ENCODE data around the gene HMGCL.

DNA sequence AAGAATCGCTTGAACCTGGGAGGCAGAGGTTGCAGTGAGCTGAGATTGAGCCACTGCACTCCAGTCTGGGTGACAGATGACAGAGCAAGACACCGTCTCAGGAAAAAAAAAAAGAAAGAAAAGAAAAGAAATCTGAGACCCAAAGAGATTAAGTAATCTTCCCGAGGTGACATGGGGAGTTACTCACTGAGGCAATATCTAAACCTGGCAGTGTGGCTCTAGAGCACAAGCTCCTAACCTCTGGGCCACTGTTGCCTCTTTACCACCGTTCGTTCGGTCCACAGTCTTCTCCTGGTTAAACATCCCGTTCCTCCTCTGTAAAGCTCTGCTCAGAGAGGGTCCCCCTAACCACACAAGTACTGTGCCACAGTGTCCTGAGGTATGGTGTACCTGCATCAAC lies 1.5 kb downstream of the HMGCL start:
- TF ChIP-seq EZH2 (IDR thresholded peaks at IDR 0.05) (no peak), FOXP2 (optimal IDR thresholded peaks at IDR 0.05; ENCODE audit: control extremely low read depth, extremely low read length, insufficient read depth) (no peak)

Data from SK-N-MC (cell line).